ENCODE data around the gene RFXANK. TPM values are rescaled to one million over a fixed set of nuclear protein-coding genes. Genes with fewer than 3 reads are reported as not detected.
A peak's percentile ranks its signal among the peaks of the same experiment; 100 is the strongest.

The RFXANK gene
- total RNA-seq, 4 donors from 2014 or later, result 24.4 to 60.2 (median 53.8) TPM

- DNase-seq, result no peak
- no peak for TF ChIP-seq CTCF (IDR thresholded peaks at IDR 0.05)
- no peak for TF ChIP-seq POLR2A (IDR thresholded peaks at IDR 0.05)
- Histone ChIP-seq H3K4me3 (no peak overlapping the region), H3K27ac (no peak overlapping the region), H3K36me3 (no peaks in the 10 kb centered on the region), H3K9me3 (no peaks in the 10 kb centered on the region), H3K27me3 (no peaks in the 10 kb centered on the region), H3K4me1 (no peaks in the 10 kb centered on the region)
- intact Hi-C loops (cut with DNase I; ENCODE audit: low total_unique reads), result no loop called here
Observed at GRCh38 chr19:19162495-19162894, 29.6 kb upstream of the RFXANK start.

- H3K27ac ChIP-seq, result no peak overlapping the region
- no peak overlapping the region for H3K4me3 ChIP-seq
- no peaks in the 10 kb centered on the region for H3K9me3 ChIP-seq
- H3K27me3 ChIP-seq, result no peaks in the 10 kb centered on the region
- TF ChIP-seq POLR2A (IDR thresholded peaks at IDR 0.05), result no peak
- TF ChIP-seq CTCF (IDR thresholded peaks at IDR 0.05), result no peak
- no peak for DNase-seq
- H3K36me3 ChIP-seq, result no peaks in the 10 kb centered on the region
- peaks cover 0 to 5% of the 10 kb centered on the region in 2 donors for H3K4me1 ChIP-seq
- intact Hi-C loops (cut with DNase I; ENCODE audit: low total_unique reads), result no loop called here
Observed at GRCh38 chr19:19165396-19165795, 26.7 kb upstream of the RFXANK start.

DNA sequence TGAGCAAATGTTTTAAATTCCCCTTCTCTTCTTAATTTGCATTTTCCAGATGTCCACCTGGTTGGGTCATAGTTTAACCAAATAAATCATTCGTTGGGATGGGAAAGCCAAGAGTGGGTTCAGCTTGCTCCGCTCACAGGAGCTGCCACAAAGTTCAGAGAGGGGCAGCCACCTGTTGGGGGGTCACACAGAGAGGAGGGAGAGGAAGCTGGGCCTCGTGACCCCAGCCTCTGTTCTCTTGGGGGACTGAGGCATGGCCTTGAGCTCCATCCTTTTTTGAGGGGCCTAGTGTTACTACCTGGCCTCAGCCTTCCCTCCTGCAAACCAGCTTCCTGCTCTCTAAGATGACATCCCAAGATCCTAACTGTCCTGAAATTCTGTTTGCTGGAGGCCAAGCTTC, 24.4 kb upstream of the RFXANK start:
- intact Hi-C loops (cut with DNase I; ENCODE audit: low total_unique reads), result no loop called here
- Histone ChIP-seq H3K27ac (no peak overlapping the region), H3K9me3 (no peaks in the 10 kb centered on the region), H3K36me3 (no peaks in the 10 kb centered on the region), H3K4me3 (no peak overlapping the region), H3K4me1 (peaks cover 0 to 6% of the 10 kb centered on the region in 2 donors), H3K27me3 (no peaks in the 10 kb centered on the region)
- DNase-seq, result no peak
- no peak for TF ChIP-seq CTCF (IDR thresholded peaks at IDR 0.05)
- TF ChIP-seq POLR2A (IDR thresholded peaks at IDR 0.05), result no peak

GRCh38 chr19:19169236-19170052, 22.6 kb upstream of the RFXANK start:
- intact Hi-C loops (cut with DNase I; ENCODE audit: low total_unique reads), result no loop called here
- H3K36me3 ChIP-seq, result no peaks in the 10 kb centered on the region
- no peak for TF ChIP-seq CTCF (IDR thresholded peaks at IDR 0.05)
- no peak for TF ChIP-seq POLR2A (IDR thresholded peaks at IDR 0.05)
- no peak overlapping the region for H3K27ac ChIP-seq
- no peak for DNase-seq
- H3K4me1 ChIP-seq, result peaks cover 0 to 6% of the 10 kb centered on the region in 2 donors
- no peak overlapping the region for H3K4me3 ChIP-seq
- no peaks in the 10 kb centered on the region for H3K27me3 ChIP-seq
- no peaks in the 10 kb centered on the region for H3K9me3 ChIP-seq

GRCh38 chr19:19170053-19170872, 21.8 kb upstream of the RFXANK start, which contains the start of gene MEF2B:
MEF2B (minus strand) TSS chr19:19170263; CDS start chr19:19150735, 19,528 bp downstream.
- intact Hi-C loops (cut with DNase I; ENCODE audit: low total_unique reads), result no loop called here
- H3K27me3 ChIP-seq, result no peaks in the 10 kb centered on the region
- TF ChIP-seq POLR2A (IDR thresholded peaks at IDR 0.05), result no peak
- TF ChIP-seq CTCF (IDR thresholded peaks at IDR 0.05), result no peak
- H3K4me1 ChIP-seq, result peaks cover 0 to 6% of the 10 kb centered on the region in 2 donors
- no peak within 1 kb of the TSS for H3K4me3 ChIP-seq
- no peak within 1 kb of the TSS for H3K27ac ChIP-seq
- peak in 1 of 2 donors; percentile 49 for DNase-seq
- no peaks in the 10 kb centered on the region for H3K36me3 ChIP-seq
- H3K9me3 ChIP-seq, result no peaks in the 10 kb centered on the region
